Activated CD4-positive, alpha-beta T cell treated with anti-CD3 and anti-CD28 coated beads, Interleukin-10, Interleukin-2, amounts not matched to agents 100 ng/mL and 50 ng/mL, durations not matched to agents 16 hours and 8 hours (primary cell): ENCODE results near the gene APBA3.
"Not testable (repeated sequence)": the region's sequence is repeated elsewhere in the genome, so short reads cannot be mapped to it uniquely, and the experiment has no call there.

ENCODE experiments used
- DNase-seq: peaks from one replicate; pipeline ENCODE4 v3.0.0-alpha.2; 2020

Gene APBA3

DNA sequence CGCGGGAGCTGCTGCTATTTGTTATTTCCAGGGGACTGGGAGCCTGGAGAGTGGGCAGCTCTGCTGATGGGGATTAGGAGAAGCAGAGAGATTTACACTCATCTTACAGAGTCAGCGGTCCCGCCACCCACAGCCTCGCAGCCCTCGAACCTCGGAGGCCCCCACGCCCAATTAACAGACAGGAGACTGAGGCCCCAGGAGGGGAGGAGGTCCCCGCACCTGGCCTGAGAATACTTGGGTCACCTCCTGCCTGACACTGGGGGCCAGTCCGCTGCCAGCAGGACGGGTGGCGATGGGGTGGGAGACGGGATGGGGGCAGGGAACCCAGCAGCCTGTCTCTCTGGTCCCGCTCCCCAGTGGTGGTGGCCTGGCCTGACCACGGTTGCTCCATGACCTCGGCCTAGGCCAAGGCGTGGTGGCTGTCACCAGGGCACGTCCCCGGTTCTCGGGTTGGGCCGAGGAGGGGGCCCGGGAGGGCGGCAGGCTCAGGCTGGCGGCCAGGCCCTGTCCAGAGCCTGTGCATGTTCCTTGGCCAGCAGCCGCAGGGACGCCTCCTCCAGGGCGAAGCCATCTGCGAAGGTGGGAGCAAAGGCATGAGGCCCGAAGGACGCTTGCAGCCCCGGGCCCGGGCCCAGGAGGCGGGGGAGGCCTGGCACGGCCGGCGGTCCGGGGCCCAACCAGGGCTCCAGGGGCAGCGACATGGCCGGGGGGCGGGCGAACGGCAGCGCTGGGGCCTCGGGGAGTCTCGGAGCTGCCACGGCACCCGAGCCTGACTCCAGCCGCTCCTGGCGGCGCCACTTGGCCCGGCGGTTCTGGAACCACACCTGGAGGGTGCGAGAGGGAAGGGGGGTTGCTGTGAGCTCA lies 8.9 kb upstream of the APBA3 start:
- DNase-seq = no peak

DNA sequence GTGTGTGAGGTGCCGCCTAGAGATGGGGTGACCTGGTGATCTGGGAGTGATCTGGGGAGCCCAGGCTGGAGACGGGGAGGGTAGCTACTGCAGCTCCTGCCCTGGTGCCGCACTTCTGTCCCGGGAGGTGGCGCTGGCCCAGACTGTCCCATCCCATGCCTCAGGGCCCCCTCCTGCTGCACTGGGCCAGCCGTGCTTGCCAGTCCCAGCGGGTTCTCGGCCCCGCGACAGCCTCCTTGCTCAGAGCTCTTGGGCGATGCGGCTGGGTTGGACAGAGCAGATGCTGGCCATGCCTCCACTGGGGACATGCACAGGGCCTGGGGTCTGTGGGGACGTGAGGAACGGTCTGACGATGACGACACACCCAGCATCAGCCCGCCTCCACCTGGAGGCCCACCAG lies 8.0 kb upstream of the APBA3 start:
- DNase-seq = no peak

DNA sequence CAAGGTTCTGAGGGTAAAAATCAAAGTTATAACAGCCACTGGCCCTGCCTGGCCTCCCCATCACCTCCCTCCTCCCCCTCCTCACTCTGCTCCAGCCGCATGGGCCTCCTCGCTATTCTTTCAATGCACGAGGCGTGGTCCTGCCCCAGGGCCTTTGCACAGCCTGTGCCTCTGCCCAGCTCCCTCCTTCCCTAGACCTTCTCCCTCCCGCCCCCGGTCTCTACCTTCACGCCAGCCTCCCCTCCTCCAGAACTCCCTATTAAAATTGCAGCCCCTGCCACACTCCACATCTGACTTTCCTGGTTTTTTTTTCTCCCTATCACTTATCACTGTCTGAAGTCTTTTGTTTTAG lies 7.2 kb upstream of the APBA3 start:
- no peak for DNase-seq

DNA sequence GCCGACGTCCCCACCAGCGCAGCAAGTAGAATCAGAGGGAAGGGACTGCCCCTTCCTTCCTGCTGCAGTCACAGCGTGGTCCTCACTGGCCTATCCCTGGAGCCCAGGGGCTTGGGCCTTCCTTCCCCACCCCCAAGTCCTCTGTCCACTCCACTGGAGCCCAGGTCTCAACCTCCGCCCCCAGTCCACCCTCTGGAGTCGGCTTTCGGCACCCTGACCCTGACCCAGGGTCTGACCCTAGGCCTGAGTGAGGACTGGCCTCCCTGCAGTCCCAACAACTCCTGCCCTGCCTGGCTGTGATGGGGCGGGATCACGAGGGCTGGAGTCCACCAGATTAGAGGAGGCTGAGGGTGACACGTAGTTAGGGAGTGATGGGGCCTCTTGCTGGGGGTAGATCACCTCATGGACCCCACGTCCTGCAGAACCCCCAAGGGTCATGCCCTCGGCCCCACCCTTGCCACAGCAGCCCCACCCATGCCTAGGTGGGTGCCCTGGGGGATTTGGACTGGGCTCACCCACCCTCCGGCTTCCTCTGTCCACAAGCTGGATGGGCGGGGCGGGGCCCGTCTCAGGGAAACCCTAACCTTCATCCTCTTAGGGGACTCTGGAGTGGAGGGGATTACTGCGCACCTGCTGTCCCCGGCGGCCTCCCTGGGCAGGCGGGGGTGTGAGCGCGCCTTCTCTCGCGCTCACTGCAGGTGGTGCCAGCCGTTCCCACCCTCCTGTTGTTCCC lies 6.7 kb upstream of the APBA3 start:
- DNase-seq = no peak

DNA sequence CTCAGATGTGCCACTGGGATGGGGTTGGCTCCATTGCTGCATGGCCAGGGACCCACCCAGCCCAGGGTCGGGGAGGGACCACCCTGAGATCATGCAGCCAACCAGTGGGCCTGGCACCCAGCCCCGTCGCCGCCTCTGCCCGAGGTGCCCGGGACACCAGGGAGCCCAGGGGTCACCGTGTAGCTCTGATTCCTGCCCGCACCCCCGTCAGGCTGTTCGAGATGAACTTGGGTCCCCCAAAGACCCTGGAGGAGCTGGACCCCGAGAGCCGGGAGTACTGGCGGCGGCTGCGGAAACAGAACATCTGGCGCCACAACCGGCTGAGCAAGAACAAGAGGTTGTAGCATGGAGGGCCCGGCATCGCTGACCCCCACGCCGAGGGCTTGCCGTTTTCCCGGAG lies 5.6 kb upstream of the APBA3 start:
- no peak for DNase-seq

DNA sequence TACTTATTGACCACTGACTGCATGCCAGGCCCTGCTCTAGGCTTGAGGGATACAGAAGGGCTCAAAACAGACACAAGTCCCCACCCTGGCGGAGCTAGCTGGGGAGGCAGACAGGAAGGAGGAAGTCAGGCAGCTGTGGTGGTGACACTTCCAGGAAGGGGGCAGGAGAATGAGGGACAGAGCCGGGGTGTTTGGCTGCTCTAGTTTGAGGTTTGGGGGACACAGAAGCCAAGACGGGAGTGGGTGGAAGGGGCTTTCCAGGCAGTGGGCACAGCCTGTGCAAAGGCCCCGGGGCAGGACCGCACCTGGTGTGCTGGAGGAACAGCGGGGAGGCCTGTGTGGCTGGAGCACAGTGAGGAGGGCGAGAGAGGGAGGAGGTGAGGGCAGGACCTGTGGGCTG lies 5.0 kb upstream of the APBA3 start:
- peak; percentile 48 for DNase-seq

DNA sequence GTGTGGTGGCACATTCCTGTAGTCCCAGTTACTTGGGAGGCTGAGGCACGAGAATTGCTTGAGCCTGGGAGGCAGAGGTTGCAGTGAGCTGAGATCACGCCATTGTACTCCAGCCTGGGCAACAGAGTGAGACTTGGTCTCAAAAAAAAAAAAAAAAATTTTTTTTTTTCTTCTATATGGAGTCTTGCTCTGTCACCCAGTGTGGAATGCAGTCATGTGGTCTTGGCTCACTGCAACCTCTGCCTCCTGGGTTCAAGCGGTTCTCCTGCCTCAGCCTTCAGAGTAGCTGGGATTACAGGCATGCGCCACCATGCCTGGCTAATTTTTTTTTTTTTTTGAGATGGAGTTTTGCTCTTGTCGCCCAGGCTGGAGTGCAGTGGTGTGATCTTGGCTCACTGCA lies 4.3 kb upstream of the APBA3 start:
- not testable (repeated sequence) for DNase-seq

DNA sequence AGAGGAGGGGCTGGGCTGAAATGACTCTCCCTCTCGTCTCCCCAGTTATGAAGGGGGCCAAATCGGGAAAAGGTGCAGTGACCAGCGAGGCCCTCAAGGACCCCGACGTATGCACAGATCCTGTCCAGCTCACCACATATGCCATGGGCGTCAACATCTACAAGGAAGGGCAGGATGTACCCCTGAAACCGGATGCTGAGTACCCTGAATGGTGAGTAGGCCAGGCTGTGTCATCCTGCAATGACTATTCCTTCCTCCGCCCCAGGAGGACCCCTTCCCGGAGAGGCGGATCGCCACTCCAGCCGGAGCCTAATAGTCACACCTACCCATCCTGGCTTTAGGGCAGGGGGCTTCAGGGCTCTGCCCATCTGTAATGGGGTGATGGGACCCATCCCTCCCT lies 3.6 kb upstream of the APBA3 start:
- DNase-seq = no peak

DNA sequence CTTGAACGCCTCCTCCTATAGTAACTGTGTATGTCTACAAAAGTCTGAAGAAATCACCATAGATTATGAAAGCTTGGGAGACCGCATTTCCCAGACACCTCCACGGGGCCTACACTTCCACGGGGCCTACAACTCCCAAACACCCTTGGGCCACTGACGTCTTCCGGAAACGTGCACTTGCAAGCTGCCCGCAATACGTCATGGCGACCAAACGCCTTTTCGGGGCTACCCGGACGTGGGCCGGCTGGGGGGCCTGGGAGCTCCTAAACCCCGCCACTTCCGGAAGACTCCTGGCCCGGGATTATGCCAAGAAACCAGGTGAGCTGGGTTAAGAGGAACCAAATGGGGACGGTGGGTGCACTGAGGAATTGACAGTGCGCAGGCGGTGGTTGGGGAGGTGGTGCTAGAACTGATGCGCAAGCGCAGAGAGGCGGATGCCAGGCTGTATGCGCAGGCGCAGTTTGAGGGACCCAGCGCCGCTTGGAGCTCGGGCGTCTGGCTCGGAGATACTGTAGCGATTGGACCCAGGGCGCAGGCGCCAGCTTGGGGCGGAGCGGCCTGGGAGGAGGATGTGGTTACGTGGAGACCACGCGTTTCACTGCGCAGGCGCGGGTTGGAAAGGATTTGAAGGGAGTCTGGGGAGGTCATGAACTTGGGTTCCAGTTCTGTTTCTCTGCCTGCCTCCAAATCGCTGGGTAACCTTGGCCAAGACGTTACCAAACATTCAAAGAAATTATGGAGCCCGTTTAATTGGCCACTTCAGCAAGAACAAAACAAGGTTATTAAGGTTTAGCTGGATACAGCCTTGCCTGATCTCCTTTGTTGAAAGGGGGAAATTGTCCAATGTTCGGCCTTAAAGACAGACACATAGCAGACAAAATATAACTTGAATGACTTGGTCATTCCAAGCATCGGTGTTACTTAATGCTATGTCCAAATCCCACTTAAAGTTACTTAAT lies 1.3 kb upstream of the APBA3 start, which contains the start of gene MRPL54:
MRPL54 (plus strand) TSS at position 182 of the 959 bp plus-strand sequence; CDS start at position 201, 19 bp downstream.
- DNase-seq = peak; percentile 100

DNA sequence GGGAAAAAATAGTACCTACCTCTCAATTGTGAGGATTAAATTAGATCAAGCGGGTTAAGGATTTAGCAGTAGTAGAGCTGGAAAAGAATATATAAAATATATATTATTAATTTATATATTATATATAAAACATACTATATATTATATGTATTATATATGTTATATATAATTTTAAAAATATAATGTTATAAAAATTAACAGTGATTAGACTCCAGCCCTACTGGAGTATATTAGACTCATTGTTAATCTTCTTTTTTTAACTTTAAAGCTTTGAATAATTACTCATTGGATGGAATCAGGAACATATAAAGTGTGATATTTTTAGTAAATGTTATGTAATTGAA lies 610 bp upstream of the APBA3 start:
- DNase-seq = no peak

DNA sequence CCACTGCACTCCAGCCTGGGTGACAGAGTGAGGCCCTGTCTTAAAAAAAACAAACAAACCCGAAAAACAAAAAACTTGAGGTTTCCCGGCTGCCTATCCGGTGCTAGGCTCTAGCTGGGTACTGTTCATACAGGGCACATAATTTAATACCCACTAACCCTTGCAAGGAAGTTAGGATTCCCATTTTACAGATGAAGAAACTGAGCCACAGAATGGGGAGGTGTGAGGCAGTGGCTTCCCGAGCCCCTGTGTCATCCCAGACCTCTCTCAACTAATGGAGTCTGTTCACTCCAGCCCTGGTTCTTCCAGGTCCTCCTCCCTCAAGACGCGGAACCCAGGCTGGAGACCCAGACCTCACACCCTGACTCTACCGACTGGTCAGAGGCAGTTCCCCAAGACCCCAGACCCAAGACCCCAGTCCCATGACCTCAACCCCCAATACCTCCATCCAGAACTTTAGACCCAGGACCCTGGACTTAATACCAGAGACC lies 576 bp downstream of the APBA3 start:
- DNase-seq = peak; percentile 23

DNA sequence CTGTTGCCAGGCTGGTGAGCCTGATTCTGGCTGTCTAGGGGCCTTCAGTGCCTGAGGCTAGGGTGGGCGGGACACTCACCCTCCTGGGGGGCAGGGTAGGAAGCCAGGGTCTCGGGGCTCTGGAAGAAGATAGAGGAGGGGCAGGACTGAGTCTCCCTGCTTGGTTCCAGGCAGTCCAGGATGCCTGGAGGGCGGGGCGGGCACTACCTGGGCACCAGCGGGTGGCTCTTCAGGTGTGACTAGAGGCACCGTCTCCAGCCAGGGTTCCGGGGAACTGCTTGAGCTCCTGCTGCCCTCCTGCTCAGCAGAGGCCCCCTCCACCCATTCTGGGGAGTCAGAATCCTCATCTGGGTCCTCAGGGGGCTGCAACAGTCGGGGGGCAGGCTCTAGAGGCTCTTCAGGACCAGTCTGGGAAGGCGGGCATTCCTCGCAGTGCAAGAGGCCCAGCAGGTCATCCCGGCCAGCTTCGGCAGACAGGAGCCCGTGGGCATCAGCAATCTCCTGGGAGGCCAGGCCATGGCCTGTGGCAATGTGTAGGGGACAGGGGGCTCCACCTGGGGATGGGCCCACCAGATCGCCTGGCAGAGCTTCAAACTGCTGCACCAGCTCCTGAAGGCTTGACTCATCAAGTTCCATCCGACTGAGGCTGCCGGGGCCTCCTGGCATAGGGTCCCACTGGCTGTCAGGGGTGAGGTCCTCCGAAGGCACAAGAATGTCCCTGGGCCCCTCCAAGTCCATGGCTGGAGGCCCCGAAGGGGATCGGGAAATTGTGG lies 1.8 kb downstream of the APBA3 start:
- no peak for DNase-seq

DNA sequence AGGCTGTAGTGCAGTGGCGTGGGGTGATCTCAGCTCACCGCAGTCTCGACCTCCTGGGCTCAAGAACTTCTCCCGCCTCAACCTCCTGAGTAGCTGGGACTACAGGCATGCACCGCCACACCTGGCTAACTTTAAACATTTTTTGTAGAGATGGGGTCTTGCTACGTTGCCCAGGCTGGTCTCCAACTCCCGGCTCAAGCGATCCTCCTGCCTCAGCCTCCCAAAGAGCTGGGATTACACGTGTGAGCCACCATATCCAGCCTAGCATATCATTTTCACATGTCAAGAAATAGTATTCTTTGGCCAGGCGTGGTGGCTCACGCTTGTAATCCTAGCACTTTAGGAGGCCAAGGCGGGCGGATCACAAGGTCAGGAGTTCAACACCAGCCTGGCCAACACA lies 3.2 kb downstream of the APBA3 start:
- not testable (repeated sequence) for DNase-seq

DNA sequence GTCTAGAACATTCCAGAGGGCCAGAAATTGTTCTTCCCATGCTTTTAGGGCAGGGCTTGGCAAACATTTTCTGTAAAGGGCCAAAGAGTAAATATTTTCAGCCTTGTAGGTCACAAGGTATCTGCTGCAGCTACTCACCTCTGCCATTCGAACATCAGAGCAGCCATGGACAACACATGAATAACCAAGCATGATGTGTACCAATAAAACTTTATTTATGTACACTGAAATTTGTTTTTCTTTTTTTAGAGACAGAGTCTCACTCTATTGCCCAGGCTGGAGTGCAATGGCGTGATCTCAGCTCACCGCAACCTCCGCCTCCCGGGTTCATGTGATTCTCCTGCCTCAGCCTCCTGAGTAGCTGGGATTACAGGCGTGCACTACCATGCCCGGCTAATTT lies 3.8 kb downstream of the APBA3 start:
- DNase-seq = not testable (repeated sequence)

DNA sequence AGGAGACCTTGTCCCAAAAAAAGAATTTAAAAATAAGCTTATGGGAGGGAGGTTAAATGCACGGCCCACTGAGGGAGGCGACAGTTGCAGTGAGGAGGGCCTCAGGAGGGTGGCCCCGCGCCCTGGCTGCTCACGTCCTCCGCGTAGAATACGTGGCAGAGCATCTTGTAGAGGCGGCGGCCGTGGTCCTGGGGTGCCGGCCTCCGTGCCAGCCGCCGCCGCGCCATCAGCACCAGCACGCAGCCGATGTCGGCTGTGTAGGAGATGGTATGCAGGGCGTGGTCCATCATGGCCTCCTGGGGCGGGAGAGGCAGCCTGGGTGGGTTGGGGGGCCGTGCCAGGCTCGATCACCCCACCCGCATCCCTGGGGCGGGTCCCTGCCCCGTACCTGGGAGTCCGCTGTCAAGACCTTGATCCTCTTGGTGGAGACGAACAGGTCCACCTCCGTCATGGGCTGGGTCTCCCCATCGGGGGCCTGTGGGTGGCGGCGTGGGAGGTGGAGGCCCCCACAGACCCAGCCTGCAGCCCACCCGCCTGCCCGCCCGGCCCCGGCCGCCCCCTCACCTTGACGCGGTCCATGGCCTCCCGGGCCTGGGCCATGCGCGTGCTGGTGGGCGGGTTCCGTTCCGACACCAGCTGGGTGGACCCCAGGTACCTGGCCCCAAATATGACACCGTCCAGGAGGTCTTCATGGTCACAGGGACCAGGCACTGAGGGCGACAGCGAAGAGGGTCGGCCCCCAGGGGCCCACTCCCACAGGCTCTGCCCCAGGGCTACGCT lies 7.7 kb downstream of the APBA3 start:
- DNase-seq = no peak

DNA sequence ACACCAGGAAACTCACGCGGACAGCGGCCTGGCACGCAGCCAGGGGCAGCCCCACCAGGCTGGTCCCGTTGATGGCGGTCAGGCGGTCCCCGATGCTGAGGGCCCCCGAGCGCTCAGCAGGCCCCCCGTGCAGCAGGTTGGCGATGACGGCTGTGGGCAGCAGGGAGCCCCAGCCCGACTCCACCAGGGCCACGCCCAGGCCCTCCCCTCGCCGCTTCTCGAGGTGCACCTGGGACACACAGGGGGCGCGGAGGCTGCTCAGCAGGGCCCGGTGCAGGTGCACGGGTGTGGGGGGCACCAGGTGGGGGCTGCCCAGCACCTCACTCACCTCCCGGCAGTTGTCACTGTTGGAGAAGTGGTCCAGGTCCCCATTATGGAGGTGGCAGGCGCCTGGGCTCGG lies 9.0 kb downstream of the APBA3 start:
- DNase-seq = no peak

DNA sequence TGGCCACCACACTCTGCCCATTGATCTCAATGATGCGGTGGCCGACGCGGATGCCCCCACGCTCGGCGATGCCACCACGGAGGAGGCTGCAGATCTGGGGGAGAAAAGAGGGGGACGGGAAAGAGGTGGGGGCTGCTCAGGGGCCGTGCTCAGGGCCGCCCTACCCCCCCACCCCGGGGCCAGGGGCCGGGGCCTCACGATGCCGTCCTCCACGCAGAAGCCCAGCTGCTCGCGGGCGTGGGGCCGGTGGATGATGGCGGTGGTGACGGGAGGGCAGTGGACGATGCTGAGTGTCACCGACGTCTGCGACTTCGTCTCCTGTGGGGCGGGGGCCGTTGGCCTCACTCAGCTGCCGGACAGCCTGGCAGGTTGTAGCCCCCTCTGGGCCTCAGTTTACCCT lies 10.3 kb downstream of the APBA3 start:
- DNase-seq = no peak

DNA sequence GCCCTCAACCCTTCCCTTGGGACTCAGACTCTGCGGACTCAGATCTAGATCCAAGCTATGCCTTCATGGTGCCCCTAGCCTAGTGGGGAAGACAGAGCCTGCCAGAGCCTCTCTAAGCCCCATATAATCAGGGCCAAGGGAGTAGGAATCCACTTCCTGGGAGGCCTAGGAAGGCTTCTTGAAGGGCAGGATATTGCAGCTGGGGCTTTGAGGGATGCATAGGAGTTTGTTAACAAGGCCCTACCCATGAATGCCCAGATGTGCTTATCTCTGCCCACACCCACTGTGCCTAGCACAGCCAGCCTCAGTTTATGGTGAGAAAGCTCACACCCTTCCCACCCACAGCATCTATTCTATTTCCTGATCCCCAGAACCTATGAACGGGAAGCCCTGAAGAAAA lies 11.3 kb downstream of the APBA3 start:
- no peak for DNase-seq

DNA sequence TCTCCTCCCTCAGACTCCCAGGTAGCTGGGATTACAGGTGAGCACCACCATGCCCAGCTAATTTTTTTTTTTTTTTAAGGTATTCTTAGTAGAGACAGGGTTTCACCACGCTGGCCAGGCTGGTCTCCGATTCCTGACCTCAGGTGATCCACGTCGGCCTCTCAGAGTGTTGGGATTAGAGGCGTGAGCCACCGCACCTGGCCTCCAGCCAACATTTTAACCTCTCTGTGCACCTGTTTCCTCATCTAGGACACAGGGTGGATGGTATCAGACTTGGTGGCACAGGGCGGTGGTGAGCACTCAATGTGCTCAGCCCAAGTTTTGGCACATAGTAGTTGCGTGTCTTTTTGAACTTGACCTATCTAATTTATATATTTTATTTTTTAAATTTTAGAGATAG lies 12.5 kb downstream of the APBA3 start:
- DNase-seq = no peak

DNA sequence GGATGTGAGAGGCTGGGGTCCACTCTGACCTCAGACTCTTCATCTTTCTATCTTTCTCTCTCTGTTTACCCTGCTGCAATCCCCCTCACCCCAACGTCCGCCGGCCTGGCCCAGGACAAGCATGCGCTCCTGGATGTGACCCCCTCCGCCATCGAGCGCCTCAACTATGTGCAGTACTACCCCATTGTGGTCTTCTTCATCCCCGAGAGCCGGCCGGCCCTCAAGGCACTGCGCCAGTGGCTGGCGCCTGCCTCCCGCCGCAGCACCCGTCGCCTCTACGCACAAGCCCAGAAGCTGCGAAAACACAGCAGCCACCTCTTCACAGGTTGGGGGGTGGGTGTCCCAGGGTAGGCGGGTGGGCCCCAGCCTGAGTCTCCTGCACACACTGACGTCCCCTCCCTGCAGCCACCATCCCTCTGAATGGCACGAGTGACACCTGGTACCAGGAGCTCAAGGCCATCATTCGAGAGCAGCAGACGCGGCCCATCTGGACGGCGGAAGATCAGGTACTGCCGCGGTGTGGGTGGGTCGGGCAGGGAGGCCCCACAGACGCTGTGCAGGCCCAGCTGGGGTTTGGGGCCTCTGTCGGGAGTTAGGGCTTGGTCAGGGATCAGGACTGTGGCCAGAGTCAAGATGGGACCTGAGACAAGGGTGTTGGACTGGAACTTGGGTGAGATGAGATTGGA lies 15.0 kb downstream of the APBA3 start:
- DNase-seq = no peak
